Epithelial cell of prostate (primary cell): ENCODE data around the gene LAMC3.
"Not testable (repeated sequence)": the region's sequence is repeated elsewhere in the genome, so short reads cannot be mapped to it uniquely, and the experiment has no call there.

Source experiments
- DNase-seq: peaks from one replicate; pipeline ENCODE4 v3.0.0-alpha.2; 2011; ENCODE audit warnings: low read depth, low spot score
- H3K27ac ChIP-seq: fragments of 450-650 bp; 2 replicates; pipeline ENCODE4 v1.5.1; 2017; ENCODE audit warnings: mild to moderate bottlenecking

LAMC3 gene

DNA sequence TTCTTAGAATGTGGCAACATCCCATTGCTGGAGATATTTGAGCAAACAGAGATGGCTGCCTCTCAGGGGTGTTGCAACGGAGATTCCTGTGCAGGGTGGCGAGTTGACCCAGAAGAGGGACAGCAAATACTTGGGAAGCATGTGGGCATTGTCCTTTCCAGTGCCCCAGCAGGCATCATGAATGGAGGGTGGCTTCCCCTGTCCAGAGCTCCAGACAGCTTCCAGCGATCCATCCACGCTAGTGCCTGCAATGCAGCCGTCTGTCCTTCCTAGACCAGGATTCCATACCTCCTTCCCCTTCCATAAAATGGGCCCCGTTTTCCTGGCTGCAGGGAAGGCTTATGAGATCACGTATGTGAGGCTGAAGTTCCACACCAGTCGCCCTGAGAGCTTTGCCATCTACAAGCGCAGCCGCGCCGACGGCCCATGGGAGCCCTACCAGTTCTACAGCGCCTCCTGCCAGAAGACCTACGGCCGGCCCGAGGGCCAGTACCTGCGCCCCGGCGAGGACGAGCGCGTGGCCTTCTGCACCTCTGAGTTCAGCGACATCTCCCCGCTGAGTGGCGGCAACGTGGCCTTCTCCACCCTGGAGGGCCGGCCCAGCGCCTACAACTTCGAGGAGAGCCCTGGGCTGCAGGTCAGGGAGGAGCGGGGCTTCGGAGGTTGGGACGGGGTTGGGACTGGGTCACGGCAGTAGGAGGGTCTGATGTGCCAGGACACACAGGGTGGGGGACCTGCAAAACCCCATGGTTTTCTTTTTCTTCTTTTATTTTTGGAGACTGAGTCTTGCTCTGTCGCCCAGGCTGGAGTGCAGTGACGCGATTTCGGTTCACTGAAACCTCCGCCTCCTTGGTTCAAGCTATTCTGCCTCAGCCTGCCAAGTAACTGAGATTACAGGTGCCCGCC, 17.2 kb downstream of the LAMC3 start:
- H3K27ac ChIP-seq: no peak overlapping the region
- no peak for DNase-seq

DNA sequence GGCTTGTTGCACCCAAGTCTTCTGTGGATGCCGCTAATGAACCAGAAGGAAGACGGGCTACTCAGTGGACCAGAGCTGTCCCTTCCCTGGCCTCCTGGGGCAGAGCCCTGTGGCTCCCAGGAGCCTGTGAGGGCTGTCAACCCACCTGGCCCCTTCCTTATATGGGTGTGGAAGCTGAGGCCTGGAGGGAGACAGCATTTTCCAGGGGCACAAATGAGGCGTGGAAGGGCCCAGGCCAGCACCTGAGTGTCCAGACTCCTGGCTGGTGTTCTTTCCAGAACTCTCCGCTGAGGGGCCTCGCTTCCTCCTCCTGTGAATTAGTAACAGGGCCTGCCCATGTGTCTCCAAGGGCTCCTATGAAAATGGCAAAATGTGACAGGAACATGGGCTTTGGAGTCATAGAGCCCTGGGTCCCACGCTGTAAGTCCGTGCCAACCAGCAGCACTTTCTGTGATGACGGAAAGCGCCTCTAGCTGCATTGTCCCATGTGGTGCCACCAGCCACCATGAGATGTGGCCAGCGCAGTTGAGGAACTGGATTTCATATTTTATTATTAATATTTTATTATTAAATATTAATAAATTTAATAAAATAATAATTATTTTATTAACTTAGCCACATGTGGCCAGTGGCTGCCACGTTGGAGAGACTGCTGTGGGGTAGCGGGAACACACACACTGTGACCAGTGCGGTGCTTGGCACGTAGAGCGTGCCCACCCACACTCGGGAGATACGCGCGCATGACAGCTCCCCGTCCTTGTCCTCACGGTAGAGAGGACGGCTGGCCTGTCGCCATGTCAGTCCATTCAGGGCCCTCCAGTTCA, 18.3 kb downstream of the LAMC3 start:
- H3K27ac ChIP-seq: no peak overlapping the region
- no peak for DNase-seq

DNA sequence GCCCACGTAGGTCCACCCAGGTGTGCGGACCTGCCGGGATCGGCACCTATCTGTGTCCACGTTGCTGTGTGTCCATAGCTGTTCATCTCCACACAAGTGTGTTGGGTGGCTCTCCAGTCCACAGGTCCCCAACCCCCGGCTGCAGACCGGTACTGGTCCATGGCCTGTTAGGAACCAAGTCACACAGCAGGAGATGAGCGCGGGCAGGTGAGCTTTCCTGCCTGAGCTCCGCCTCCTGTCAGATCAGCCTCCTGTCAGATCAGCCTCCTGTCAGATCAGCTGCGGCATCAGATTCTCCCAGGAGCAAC, 18.9 kb downstream of the LAMC3 start:
- H3K27ac ChIP-seq: no peak overlapping the region
- no peak for DNase-seq

DNA sequence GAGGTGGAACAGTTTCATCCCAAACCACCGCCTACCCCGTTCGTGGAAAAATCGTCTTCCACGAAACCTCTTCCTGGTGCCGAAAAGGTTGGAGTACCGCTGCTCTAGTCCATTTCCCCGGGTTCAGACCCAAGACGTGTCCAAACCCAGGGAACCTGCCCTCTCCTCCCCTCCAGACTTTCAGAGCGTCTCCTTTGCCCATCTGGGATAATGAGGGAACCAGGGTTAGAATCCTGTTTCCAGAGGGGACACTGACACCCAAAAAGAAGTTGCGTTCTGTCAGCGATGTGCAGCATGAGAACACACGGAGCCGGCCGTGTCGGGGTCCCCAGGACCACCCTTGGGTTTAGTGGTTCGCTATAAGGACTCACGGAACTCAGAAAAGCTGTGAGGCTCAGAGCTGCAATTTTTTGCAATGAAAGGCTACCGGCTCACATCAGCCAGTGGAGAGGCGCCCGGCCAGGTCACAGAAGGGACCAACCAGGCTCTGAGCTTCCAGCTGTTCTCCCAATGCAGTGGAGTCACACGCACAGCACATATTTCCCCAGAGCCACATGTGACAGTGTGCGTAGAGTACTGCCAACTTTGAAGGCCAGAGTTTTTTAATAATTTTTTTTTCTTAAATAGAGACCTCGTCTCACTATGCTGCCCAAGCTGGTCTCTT, 19.4 kb downstream of the LAMC3 start:
- DNase-seq: no peak
- no peak overlapping the region for H3K27ac ChIP-seq

DNA sequence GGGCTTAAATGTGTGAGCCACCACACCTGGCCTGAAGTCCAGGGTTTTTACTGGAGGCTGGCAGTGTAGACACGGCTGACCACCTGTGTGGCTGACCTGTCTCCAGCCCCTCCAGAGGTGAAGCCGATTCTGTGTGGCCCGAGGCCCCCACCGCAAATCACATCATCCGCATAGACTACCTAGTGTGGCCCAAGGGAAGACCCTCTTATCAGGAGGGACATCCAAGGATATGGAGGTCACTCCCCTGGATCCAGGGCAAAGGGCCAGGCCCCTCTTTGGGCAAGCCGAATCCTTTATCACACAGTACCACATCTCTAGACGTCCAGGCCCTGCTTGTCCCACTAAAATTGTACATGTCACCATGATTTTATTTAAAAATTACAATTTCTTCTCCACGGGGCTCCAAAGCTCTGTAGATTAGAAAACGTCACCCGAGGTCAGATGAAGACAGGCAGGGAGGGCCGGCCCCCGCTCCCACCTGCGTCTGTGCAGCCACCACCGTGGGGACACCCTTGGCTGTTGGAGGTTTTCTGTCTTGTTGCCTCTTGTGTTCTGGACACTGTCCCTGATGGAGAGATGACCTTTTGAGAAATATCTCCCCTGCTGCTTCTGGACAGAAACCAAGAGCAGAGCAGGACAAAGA, 20.1 kb downstream of the LAMC3 start:
- no peak for DNase-seq
- no peak overlapping the region for H3K27ac ChIP-seq

DNA sequence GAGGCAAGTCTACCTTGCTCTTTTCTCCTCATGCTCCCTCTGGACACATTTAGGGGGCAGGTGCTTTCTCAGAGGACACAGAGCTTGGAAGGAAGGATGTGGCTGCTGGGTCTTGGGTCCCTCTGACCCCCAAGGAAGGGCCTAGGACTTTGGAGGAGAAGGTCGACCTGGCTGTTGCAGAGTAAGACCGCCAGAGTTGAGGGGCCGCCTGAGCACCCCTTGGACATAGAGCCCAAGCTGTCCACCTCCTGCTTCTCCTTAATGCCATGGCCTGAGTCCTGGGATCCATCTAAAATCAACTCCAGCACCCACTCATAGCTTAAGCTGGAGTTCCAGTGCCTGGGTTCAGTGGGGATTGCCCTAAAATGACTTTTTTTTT, 20.6 kb downstream of the LAMC3 start:
- DNase-seq: no peak
- no peak overlapping the region for H3K27ac ChIP-seq

DNA sequence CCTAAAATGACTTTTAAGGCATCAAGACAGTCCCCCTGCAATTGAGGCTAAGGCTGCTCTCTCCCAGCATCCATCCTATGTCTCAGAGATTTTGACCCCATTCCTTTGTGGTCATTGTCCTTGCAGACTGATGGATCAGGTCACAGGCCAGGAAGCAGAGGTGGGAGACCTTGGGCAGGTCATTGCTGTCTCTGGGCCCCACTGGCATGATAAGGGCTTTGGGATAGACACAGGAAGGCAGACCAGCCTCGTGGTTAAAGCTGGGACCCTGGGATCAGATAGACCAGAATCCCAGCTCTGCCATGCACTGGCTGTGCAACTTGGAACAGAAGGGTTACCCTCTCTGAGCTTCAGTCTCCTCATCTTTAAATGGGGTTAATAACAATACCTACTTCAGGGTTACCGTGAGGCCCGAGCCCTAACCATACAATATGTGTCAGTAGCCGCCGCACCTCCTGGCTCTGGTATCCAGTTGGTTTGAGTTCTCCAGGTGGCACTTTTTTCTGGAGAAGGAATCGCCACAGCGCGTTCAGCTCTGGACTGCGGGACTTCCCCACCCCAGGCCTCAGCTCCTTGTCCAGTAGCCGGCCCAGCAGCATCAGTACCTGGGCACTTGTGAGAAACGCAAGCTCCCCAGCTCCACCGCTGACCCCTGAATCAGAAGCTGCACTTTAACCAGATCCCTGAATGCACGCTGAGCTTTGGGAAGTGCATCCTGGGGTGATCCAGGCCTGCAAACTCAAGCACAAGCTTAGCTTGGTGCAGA, 21.4 kb downstream of the LAMC3 start:
- no peak for DNase-seq
- no peak overlapping the region for H3K27ac ChIP-seq

DNA sequence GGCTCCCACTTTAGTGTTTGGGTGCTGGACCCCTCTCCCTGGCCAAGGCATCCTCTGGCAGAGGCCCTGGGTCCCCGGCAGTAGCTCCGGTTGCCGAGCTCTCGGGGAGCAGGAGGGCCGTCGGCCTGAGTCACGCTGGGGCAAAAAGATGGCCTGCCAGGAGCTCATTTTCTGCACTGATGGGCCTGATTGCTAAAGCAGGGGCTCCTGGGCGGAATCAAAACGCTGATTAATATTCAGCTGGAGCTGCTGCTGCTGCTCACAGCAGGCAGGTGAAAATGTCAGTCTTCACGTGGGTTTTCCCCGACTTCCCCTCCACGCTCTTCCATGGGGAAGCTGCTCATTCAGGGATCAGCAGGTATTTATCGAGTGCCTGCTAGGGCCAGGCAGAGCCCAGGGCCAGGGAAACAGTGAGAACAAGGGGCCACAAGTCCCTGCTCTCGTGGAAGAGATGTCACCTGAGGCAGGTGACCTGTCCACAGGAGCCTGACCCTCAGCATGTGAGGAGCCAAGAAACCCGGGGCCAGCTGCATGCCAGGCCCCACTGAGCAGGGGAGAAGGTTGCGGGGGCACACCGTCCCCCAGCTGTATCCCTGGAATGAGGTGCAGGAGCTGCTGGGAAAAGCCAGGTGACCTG, 22.1 kb downstream of the LAMC3 start:
- DNase-seq: no peak

DNA sequence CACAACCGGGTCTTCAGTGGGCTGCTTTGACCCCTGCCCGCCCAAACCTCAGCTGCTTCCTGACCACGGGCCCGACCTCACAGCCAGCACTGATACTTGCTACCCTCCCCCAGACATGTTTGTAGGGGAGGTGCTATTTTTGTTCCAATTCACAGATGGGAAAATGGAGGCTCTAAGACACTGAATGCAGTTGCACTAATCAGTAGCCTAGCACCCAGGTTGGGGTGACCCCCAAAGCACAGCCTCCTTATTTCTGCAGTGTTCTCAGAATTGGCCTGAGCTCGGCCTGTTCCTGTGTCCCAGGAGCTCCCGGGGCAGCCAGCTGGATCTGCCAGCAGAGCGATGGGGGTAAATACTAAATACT, 22.6 kb downstream of the LAMC3 start:
- no peak overlapping the region for H3K27ac ChIP-seq
- no peak for DNase-seq

More for the DNA sequence above, 22.1 kb downstream of the LAMC3 start:
- no peak overlapping the region for H3K27ac ChIP-seq

DNA sequence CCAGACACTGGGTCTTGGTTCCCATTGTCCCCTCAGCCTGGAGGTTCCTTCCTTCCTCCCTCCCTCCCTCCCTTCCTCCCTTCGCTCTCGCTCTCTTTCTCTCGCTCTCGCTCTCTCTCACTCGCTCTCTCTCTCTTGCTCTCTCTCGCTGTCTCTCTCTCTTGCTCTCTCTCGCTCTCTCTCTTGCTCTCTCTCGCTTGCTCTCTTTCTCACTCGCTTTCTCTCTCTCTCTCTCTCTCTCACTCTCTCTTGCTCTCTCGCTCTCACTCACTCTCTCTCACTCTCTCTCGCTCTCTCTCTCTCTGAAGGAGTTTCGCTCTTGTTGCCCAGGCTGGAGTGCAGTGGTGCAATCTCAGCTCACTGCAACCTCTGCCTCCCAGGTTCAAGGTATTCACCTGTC, 23.4 kb downstream of the LAMC3 start:
- DNase-seq: no peak
- no peak overlapping the region for H3K27ac ChIP-seq

DNA sequence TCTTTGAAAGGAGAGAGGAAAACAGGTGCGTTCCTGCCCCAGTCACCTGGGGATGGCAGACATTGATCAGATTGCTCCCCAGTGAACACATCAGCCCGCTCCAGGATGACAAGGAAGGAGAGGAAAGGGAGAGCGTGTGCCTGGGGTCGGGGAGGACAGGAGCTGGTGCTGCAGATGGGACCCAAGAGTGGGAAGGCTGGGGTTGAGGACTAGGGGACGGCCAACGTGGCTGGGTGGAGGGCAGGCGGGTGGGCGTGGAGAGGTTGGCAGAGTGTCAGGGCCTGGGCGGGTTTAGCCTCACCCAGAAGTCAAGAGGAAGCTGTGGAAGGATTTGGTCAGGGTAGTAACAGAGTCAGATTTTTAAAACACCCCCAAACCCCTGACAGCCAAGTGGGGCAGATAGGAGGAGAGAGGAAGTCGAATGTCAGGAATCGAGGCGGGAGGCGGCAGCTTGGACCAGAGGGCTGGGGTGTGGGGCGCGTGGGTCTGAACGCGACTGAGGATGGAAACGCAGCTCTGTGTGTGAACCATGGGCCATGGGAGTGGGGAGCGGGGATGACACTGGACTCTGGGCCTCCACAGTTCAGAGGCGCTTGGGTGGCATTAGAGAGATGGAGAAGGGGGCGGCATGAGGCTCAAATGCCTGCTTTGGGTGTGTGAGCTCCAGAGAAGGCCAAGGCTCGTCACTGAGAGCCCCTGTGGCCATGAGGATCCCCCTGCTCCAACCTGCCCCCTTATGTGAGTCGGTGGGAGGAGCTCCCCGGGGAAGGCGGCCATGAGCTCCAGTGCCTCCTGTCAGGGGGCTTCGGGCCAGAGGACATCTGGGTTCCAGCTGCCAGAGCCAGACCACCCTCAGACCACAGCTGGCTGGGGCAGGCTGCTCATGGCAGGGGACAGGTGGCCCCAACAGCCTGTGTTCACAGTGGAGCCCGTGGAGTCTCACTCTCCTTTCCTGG, 24.6 kb downstream of the LAMC3 start:
- DNase-seq: no peak
- no peak overlapping the region for H3K27ac ChIP-seq

DNA sequence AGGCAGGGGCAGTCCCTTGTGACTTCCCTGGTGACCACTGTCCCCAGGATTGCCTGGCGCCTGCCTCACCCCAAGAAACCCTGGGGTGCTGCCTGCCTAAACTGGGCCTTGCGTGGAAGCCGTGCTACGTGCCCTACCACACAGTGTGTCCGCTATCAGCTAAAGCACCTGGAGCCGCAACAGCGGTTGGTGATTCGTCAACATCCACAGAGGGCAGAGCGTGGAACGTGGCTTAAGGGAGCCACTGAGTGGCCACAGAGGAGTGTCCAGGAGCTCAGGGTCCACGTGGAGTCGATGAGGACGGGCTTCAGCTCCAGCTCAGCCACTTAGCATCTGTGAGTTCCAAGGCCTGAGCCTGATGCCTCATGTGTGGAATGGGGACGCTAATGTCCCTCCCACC, 25.3 kb downstream of the LAMC3 start:
- DNase-seq: no peak
- no peak overlapping the region for H3K27ac ChIP-seq

DNA sequence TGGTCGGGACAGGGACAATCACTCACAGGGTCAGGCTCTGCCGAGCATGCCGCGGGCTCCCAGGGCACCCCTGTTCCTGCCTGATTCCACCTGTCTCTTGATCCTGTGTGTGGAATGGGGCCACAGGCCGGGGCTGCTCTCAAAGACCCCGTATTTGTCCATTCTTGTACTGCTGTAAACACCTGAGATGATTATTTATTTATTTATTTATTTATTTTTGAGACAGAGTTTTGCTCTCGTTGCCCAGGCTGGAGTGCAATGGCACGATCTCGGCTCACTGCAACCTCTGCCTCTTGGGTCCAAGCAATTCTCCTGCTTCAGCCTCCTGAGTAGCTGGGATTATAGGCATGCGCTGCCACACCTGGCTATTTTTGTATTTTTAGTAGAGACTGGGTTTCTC, 25.8 kb downstream of the LAMC3 start:
- H3K27ac ChIP-seq, DNase-seq: not testable (repeated sequence)

DNA sequence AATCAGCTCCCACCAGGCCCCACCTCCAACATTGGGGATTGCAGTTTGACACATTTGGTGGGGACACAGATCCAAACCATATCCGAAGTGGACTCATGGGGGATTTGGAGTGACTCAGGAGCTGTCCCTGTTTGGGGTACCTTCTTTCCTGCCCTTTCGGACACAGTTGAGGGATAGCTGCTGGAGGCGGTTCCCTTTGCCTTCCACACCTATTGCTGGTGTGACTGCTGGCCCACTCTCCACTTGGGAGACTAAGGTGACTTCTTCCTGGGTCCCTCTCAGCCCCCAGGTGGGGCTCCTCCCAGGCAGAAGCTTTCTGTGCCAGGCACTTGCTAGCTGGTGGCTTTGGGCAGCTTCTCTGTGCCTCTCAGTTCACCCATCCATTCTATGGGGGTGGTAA, 26.6 kb downstream of the LAMC3 start:
- no peak for DNase-seq
- H3K27ac ChIP-seq: no peak overlapping the region

DNA sequence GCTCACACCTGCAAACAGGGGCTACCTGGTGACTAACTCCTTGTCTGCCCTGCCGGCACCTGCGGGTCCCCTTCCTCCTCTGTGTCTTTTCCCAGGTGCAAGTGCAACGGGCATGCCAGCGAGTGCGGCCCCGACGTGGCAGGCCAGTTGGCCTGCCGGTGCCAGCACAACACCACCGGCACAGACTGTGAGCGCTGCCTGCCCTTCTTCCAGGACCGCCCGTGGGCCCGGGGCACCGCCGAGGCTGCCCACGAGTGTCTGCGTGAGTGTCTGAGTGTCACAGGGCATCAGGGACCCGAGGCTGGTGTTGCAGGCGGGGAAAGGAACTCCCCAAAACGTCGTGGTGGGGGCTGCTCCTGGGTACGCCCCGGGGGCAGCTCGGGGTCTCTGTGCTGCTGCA, 27.1 kb downstream of the LAMC3 start:
- no peak for DNase-seq
- no peak overlapping the region for H3K27ac ChIP-seq

DNA sequence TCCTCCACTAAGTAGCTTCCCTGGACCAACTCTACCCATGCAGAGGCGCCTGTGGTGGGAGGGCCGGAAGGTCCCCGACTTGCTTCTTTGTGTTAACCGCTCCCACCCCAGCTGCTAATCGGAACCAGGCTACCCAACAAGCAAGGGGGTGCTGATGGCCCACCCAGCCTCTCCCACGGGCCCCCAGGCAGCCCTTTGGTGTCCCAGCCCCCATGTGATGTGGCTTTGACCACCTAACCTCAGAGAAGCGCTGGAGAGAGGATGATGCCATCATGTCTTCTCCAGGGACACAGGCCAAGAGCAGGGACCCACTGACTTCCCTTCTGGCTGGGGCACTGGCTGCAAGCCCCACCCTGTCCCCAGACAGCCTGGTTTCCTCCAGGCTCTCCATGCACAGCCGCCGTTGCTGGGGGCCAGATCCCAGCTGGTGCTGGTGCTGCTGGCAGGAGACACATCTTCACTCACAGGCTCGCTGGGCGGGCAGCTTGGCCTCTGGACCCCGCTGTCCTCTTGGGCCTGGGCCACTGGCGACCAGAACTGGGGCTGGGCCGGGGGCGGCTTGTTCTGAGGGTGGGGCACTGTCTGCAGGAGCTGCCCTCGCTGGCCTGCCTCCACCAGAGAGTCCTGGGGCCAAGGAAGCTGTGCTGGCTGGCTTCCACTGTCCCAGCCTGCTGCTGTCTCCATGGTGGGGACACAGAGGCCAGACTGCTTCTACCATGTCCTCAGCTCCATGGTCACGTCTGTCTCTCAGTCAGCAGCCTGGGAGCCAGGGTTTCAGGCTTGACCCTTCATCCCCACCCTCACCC, 27.8 kb downstream of the LAMC3 start:
- DNase-seq: no peak
- H3K27ac ChIP-seq: no peak overlapping the region

DNA sequence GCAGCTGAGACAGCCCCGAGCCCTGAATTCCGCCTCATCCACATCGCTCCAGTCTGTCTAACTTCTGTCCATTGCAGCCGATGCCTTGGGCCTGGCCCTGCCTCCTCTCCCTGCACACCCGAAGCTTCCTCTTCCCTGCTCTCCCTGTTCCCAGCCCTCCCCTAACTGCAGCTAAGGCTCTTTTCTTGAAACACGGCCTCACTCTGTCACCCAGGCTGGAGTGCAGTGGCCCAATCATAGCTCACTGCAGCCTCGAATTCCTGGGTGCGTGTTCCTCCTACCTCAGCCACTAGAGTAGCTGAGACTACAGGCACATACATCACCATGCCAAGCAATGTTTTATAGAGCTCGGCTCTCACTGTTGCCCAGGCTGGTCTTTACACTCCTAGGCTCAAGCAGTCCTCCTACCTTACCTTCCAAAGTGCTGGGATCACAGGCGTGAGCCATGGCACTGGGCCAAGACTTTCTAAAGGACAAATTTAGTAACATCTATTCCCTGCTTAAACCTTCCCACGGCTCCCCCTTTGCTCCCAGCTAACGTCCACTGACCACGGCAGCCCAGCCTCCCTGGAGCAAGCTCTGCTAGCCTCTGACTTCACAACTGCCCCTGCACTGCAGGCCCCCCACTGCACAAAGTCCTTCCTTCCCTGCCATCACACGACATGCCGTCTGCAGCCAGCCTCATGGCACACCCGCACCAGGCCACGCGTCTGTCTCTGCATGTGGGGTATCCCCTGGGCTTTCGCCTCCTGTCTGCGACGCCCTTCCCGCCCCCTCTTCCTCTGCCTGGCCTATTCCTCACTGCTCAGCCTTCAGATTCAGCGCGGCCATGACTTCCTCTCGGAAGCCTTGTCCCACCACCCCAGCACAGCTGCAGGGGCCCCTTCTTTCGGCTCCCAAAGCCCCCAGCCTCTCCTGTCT, 28.6 kb downstream of the LAMC3 start:
- no peak for DNase-seq
- H3K27ac ChIP-seq: no peak overlapping the region
